WTC11 (cell line): ENCODE data around the gene RNASEL. TPM values are rescaled to one million over a fixed set of nuclear protein-coding genes. Genes with fewer than 3 reads are reported as not detected.

Experiments used
- ATAC-seq: fragments of 200-7000 bp; cut with Tn5 transposase; 2 replicates; pipeline ENCODE4 v1.10.0; 2021; ENCODE audit warnings: mild to moderate bottlenecking, moderate library complexity
- Bru-seq: library from RNA; stranded (reverse); fragments of 400-500 nt; gene quantifications from one replicate; lab custom pipeline; 2021; lab: Mats Ljungman, UMichigan
- CTCF ChIA-PET: fragments of 300-600 bp; sonication (Branson Sonifier 250); formaldehyde crosslinking; loops from one replicate; lab custom pipeline; 2021; ENCODE audit warnings: antibody characterized with exemption; lab: Charles Lee
- POLR2A ChIA-PET: fragments of 350-600 bp; sonication (Branson Sonifier 250); formaldehyde crosslinking; loops from one replicate; lab custom pipeline; 2021; ENCODE audit warnings: antibody characterized with exemption; lab: Charles Lee
- DNase-seq: peaks from one replicate; pipeline ENCODE4 v3.0.0; 2021; ENCODE audit warnings: low spot score
- H3K27ac Mint-ChIP-seq: 2 replicates; pipeline ENCODE4 v1.8.0; 2021; ENCODE audit warnings: mixed read lengths
- H3K27me3 Mint-ChIP-seq: 2 replicates; pipeline ENCODE4 v1.8.0; 2021; ENCODE audit warnings: low read depth, mild to moderate bottlenecking, moderate library complexity, mixed read lengths
- H3K36me3 Mint-ChIP-seq: 2 replicates; pipeline ENCODE4 v1.8.0; 2021; ENCODE audit warnings: mixed read lengths
- H3K4me1 Mint-ChIP-seq: 2 replicates; pipeline ENCODE4 v1.8.0; 2022; ENCODE audit warnings: mixed read lengths
- H3K4me3 Mint-ChIP-seq: 2 replicates; pipeline ENCODE4 v1.8.0; 2021; ENCODE audit warnings: mild to moderate bottlenecking, moderate library complexity, mixed read lengths
- H3K9me3 Mint-ChIP-seq: 2 replicates; pipeline ENCODE4 v1.8.0; 2021; ENCODE audit warnings: mixed read lengths
- ESRRA ChIP-seq: sonication (generic); formaldehyde crosslinking; IDR thresholded peaks from 2 replicates; pipeline ENCODE4 v1.8.1; 2022; ENCODE audit warnings: mild to moderate bottlenecking, missing genetic modification reagents, borderline replicate concordance
- NFATC4 ChIP-seq: fragments of 250-450 bp; sonication (Bioruptor Pico); IDR thresholded peaks from 2 replicates; pipeline ENCODE4 v1.9.0; 2021; ENCODE audit warnings: mild to moderate bottlenecking
- PRDM15 ChIP-seq: sonication (generic); formaldehyde crosslinking; IDR thresholded peaks from 2 replicates; pipeline ENCODE4 v1.8.0; 2022; ENCODE audit warnings: missing genetic modification reagents
- PREB ChIP-seq: sonication (generic); formaldehyde crosslinking; IDR thresholded peaks from 2 replicates; pipeline ENCODE4 v1.8.1; 2022; ENCODE audit warnings: mild to moderate bottlenecking, missing genetic modification reagents, moderate library complexity, borderline replicate concordance
- SMAD4 ChIP-seq: sonication (generic); formaldehyde crosslinking; IDR thresholded peaks from 2 replicates; pipeline ENCODE4 v1.8.0; 2022; ENCODE audit warnings: mild to moderate bottlenecking, missing genetic modification reagents
- STAT6 ChIP-seq: sonication (generic); formaldehyde crosslinking; conservative IDR thresholded peaks from 2 replicates; pipeline ENCODE4 v1.8.1; 2023; ENCODE audit warnings: mild to moderate bottlenecking, low read depth, missing genetic modification reagents, moderate library complexity
- ZNF138 ChIP-seq: sonication (generic); formaldehyde crosslinking; conservative IDR thresholded peaks from 2 replicates; pipeline ENCODE4 v1.8.1; 2022; ENCODE audit warnings: mild to moderate bottlenecking, moderate library complexity, missing genetic modification reagents
- long read RNA-seq, 3 experiments: library from RNA in 1 of 3; library from capped mRNA in 1 of 3; library from polyadenylated mRNA in 1 of 3; unstranded in 2 of 3; stranded (forward) in 1 of 3; transcript quantifications; one replicate each; pipeline ENCODE4 v2.0.0, GENCODE V29; 2021
- total RNA-seq: library from RNA; stranded (reverse); gene quantifications from 3 replicates; pipeline ENCODE4 v1.2.3, GENCODE V29; 2021
- TF ChIP-seq, protein P1 (sequence below): fragments of 250-450 bp; sonication (Bioruptor Pico); IDR thresholded peaks from 2 replicates; pipeline ENCODE4 v1.9.0; 2021; ENCODE audit warnings: moderate library complexity, mild to moderate bottlenecking, inconsistent platforms, borderline replicate concordance

RNASEL gene, protein sequence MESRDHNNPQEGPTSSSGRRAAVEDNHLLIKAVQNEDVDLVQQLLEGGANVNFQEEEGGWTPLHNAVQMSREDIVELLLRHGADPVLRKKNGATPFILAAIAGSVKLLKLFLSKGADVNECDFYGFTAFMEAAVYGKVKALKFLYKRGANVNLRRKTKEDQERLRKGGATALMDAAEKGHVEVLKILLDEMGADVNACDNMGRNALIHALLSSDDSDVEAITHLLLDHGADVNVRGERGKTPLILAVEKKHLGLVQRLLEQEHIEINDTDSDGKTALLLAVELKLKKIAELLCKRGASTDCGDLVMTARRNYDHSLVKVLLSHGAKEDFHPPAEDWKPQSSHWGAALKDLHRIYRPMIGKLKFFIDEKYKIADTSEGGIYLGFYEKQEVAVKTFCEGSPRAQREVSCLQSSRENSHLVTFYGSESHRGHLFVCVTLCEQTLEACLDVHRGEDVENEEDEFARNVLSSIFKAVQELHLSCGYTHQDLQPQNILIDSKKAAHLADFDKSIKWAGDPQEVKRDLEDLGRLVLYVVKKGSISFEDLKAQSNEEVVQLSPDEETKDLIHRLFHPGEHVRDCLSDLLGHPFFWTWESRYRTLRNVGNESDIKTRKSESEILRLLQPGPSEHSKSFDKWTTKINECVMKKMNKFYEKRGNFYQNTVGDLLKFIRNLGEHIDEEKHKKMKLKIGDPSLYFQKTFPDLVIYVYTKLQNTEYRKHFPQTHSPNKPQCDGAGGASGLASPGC
- 0.64 to 0.87 TPM (median 0.77 TPM) in 3 replicates for total RNA-seq
- percentile 31 among the genes with signal in this experiment for Bru-seq, nascent RNA
- long read RNA-seq, experiment 1, partial matches to known transcripts = 1 of 4 reads
- long read RNA-seq, experiment 1, other reads (novel, unspliced or antisense) = 3 of 4 reads
- long read RNA-seq, experiment 2 = 0 reads
- long read RNA-seq, experiment 3 = 0 reads

- POLR2A ChIA-PET = no interaction called here
- H3K27ac Mint-ChIP-seq = peak within 1 kb of the TSS; percentile 75
- TF ChIP-seq STAT6 (CRISPR knock-in tag) (no peak), PRDM15 (CRISPR knock-in tag) (peak; percentile 15; the same call in 1 of the 2 replicates)
- TF ChIP-seq, all 79 proteins: peak for 1
- ATAC-seq (peak; percentile 99), DNase-seq (peak; percentile 70)
- Mint-ChIP-seq H3K27me3 (peaks cover 3% of the 10 kb centered on the region; the same call in 1 of the 2 replicates), H3K4me1 (peaks cover 19% of the 10 kb centered on the region), H3K4me3 (peak within 1 kb of the TSS; percentile 67), H3K9me3 (peaks cover 11% of the 10 kb centered on the region), H3K36me3 (no peaks in the 10 kb centered on the region)
- CTCF ChIA-PET = interaction anchor here (0.7 to 2.7 kb wide), 12 partner anchors 11 to 508 kb away, joined by 3 to 14 read pairs (median 6); no protein-coding TSS in a partner anchor
These were observed at the start of gene RNASEL for GRCh38 chr1:182588500-182589396. Gene RNASEL, minus strand, starts transcription at chr1:182589256. Its CDS starts 2,450 bp downstream, at chr1:182586806.

- H3K27me3 Mint-ChIP-seq = no peaks in the 10 kb centered on the region
- H3K36me3 Mint-ChIP-seq = no peaks in the 10 kb centered on the region
- H3K9me3 Mint-ChIP-seq = no peaks in the 10 kb centered on the region
- peaks cover 20% of the 10 kb centered on the region for H3K4me1 Mint-ChIP-seq
- POLR2A ChIA-PET = no interaction called here
- no peak for TF ChIP-seq ZNF138
- TF ChIP-seq ESRRA (CRISPR knock-in tag) = no peak
- no peak for TF ChIP-seq SMAD4 (CRISPR knock-in tag)
- no peak for TF ChIP-seq PREB
- TF ChIP-seq, protein P1, sequence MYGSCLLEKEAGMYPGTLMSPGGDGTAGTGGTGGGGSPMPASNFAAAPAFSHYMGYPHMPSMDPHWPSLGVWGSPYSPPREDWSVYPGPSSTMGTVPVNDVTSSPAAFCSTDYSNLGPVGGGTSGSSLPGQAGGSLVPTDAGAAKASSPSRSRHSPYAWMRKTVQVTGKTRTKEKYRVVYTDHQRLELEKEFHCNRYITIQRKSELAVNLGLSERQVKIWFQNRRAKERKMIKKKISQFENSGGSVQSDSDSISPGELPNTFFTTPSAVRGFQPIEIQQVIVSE (CRISPR knock-in tag) = no peak
- no peak for TF ChIP-seq NFATC4 (CRISPR knock-in tag)
- H3K4me3 Mint-ChIP-seq = no peak overlapping the region
- no peak overlapping the region for H3K27ac Mint-ChIP-seq
- ATAC-seq = no peak
- no peak for DNase-seq
- CTCF ChIA-PET = interaction anchor here (1.7 to 3.7 kb wide), 2 partner anchors 38 to 145 kb away, joined by 4 to 10 read pairs; no protein-coding TSS in a partner anchor
These were observed 48.7 kb upstream of the RNASEL start for GRCh38 chr1:182637769-182638168.
